NCI-H69 (cell line): Measurements from ENCODE around the gene MTHFS.
"Not testable (repeated sequence)": the region's sequence is repeated elsewhere in the genome, so short reads cannot be mapped to it uniquely, and the experiment has no call there.

ENCODE experiments used
- DNase-seq: peaks from one replicate; lab custom pipeline; 2025; lab: John Stamatoyannopoulos, UW

The MTHFS gene

GRCh38 chr15:79896634-79897379, at the start of gene MTHFS:
Gene MTHFS, minus strand, starts transcription at chr15:79897014. Its CDS starts 26 bp downstream, at chr15:79896988.
- peak; percentile 87 for DNase-seq

GRCh38 chr15:79944622-79945021, 47.8 kb upstream of the MTHFS start:
- no peak for DNase-seq

- DNase-seq = no peak
These were observed 47.0 kb upstream of the MTHFS start for GRCh38 chr15:79943820-79944219.

- no peak for DNase-seq
These were observed 46.1 kb upstream of the MTHFS start for GRCh38 chr15:79942741-79943481.

GRCh38 chr15:79939399-79939798, 42.6 kb upstream of the MTHFS start:
- no peak for DNase-seq

- DNase-seq = no peak
These were observed 41.3 kb upstream of the MTHFS start for GRCh38 chr15:79938143-79938542.

GRCh38 chr15:79935556-79936201, 38.9 kb upstream of the MTHFS start:
- not testable (repeated sequence) for DNase-seq

GRCh38 chr15:79933231-79933630, 36.4 kb upstream of the MTHFS start:
- no peak for DNase-seq

GRCh38 chr15:79932447-79932846, 35.6 kb upstream of the MTHFS start:
- no peak for DNase-seq

- DNase-seq = no peak
These were observed 33.7 kb upstream of the MTHFS start for GRCh38 chr15:79930516-79930915.

- no peak for DNase-seq
These were observed 32.6 kb upstream of the MTHFS start for GRCh38 chr15:79929412-79929811.

GRCh38 chr15:79926116-79926515, 29.3 kb upstream of the MTHFS start:
- DNase-seq = not testable (repeated sequence)

GRCh38 chr15:79924379-79924778, 27.6 kb upstream of the MTHFS start:
- no peak for DNase-seq

GRCh38 chr15:79923515-79924169, 26.8 kb upstream of the MTHFS start:
- peak; percentile 96 for DNase-seq

GRCh38 chr15:79923079-79923514, 26.3 kb upstream of the MTHFS start:
- peak; percentile 70 for DNase-seq

GRCh38 chr15:79922512-79923078, 25.8 kb upstream of the MTHFS start:
- DNase-seq = peak; percentile 43

GRCh38 chr15:79919749-79920511, 23.1 kb upstream of the MTHFS start:
- no peak for DNase-seq

- no peak for DNase-seq
These were observed 22.4 kb upstream of the MTHFS start for GRCh38 chr15:79919090-79919748.

GRCh38 chr15:79918278-79918677, 21.5 kb upstream of the MTHFS start:
- no peak for DNase-seq

- DNase-seq = peak; percentile 22
These were observed 19.8 kb upstream of the MTHFS start for GRCh38 chr15:79916502-79917132.
